ENCODE data around the gene PDE8B. TPM values are rescaled to one million over a fixed set of nuclear protein-coding genes. Genes with fewer than 3 reads are reported as not detected.
A peak's percentile ranks its signal among the peaks of the same experiment; 100 is the strongest.

The PDE8B gene
- total RNA-seq, 6 experiments from 2014 or later = 1.2 to 5.4 (median 2.4) TPM

GRCh38 chr5:77229887-77230286 lies 19.4 kb downstream of the PDE8B start:
- Histone ChIP-seq H3K27me3 (no peaks in the 10 kb centered on the region), H3K4me1 (peaks cover 0 to 2% (median 0%) of the 10 kb centered on the region in 4 donors), H3K27ac (no peak overlapping the region), H3K9me3 (no peaks in the 10 kb centered on the region), H3K36me3 (no peaks in the 10 kb centered on the region), H3K4me3 (no peak overlapping the region)
- ATAC-seq = no peak
- TF ChIP-seq, protein P1, sequence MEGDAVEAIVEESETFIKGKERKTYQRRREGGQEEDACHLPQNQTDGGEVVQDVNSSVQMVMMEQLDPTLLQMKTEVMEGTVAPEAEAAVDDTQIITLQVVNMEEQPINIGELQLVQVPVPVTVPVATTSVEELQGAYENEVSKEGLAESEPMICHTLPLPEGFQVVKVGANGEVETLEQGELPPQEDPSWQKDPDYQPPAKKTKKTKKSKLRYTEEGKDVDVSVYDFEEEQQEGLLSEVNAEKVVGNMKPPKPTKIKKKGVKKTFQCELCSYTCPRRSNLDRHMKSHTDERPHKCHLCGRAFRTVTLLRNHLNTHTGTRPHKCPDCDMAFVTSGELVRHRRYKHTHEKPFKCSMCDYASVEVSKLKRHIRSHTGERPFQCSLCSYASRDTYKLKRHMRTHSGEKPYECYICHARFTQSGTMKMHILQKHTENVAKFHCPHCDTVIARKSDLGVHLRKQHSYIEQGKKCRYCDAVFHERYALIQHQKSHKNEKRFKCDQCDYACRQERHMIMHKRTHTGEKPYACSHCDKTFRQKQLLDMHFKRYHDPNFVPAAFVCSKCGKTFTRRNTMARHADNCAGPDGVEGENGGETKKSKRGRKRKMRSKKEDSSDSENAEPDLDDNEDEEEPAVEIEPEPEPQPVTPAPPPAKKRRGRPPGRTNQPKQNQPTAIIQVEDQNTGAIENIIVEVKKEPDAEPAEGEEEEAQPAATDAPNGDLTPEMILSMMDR (IDR thresholded peaks at IDR 0.05) = no peak
- TF ChIP-seq POLR2A (IDR thresholded peaks at IDR 0.05) = no peak
- intact Hi-C loops (cut with DNase I) = no loop called here
- 85% methylated on average over 4 of the region's 4 CpGs for WGBS (ENCODE audit: insufficient coverage, low coverage, low lambda C conversion rate, missing lambda C conversion rate)
- DNase-seq = no peak

DNA sequence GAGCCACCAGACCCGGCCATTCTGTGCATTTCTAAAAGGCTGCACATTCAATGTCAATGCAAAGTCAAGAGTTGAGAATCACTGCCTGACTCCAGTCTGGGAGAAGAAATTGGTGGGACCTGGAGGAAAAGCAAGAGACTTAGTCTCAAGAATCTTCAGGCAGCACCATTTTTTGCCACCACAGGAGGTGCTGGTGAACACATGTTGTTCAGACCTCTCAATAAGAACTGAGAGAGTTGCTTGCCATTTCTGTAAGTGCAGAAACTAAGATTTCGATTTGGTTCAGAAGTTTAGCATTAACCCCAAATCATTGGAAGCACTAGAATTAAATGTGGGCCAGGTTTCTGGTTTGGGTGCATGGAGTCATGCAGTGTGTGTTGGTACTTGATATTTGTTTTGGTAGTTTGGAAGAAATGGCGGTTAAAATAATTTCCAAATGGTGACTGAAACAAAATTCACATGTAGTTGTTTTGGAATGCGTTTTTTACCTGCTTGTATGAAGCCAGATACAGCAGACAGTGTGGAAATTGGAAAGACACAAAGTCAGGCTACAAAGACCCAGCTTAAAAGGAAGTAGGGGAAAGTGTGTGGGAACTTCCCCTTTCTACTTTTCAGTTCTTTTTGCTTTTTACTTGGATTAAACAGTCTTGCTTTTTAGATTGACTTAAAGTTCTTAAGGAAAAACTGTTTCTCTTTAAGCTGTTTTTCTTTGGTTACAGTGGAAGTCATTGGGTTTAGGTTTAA lies 20.4 kb downstream of the PDE8B start:
- Histone ChIP-seq H3K36me3 (no peaks in the 10 kb centered on the region), H3K4me1 (no peaks in the 10 kb centered on the region), H3K4me3 (no peak overlapping the region), H3K27me3 (no peaks in the 10 kb centered on the region), H3K9me3 (no peaks in the 10 kb centered on the region), H3K27ac (no peak overlapping the region)
- DNase-seq (no peak), ATAC-seq (no peak)
- TF ChIP-seq POLR2A (IDR thresholded peaks at IDR 0.05) = no peak
- TF ChIP-seq, protein P1 (IDR thresholded peaks at IDR 0.05) = no peak
- WGBS (ENCODE audit: insufficient coverage, low coverage, low lambda C conversion rate, missing lambda C conversion rate) = 65% methylated on average over 4 of the region's 4 CpGs
- intact Hi-C loops (cut with DNase I) = no loop called here

DNA sequence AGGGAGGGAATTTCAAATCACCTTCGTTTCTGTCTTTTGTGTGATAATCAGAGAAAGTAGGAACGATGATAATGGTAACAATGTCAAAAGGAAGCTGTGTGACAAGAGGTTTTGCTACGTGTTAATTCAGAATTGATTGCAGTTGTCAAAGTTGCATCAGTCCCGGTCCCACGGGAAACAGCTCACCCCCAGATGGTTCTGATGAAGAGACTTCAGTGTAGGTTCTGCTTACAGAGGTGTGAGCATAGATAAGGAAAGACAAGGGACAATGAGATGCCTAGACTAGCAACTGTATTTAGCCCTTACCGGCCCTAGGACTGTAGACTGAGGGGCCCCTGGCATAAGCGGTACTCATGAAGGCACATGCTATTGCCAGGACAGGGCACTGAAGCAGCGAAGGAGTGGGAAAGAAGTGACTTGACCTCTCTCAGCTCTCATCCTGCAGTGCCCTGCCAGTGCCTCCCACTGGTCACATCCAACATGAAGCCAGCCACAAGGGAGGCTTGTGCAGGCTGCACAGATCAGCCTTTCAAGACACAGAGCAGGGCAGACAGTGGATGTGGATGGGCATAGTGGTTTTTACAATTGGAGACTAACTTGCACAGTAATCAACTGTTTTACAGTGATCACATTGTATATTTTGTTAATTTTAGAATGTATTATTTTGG lies 21.1 kb downstream of the PDE8B start:
- WGBS (ENCODE audit: insufficient coverage, low coverage, low lambda C conversion rate, missing lambda C conversion rate) = 32% methylated on average over 7 of the region's 8 CpGs
- H3K27me3 ChIP-seq = no peaks in the 10 kb centered on the region
- no peaks in the 10 kb centered on the region for H3K9me3 ChIP-seq
- intact Hi-C loops (cut with DNase I) = no loop called here
- ATAC-seq (peak in 1 of 4 donors; percentile 29), DNase-seq (no peak)
- no peaks in the 10 kb centered on the region for H3K36me3 ChIP-seq
- H3K27ac ChIP-seq = no peak overlapping the region
- no peak for TF ChIP-seq POLR2A (IDR thresholded peaks at IDR 0.05)
- TF ChIP-seq, protein P1 (IDR thresholded peaks at IDR 0.05) = no peak
- no peak overlapping the region for H3K4me3 ChIP-seq
- no peaks in the 10 kb centered on the region for H3K4me1 ChIP-seq

GRCh38 chr5:77232574-77233358 lies 22.3 kb downstream of the PDE8B start:
- TF ChIP-seq, protein P1 (IDR thresholded peaks at IDR 0.05) = no peak
- TF ChIP-seq POLR2A (IDR thresholded peaks at IDR 0.05) = no peak
- WGBS (ENCODE audit: insufficient coverage, low coverage, low lambda C conversion rate, missing lambda C conversion rate) = 75% methylated on average over 4 of the region's 6 CpGs
- intact Hi-C loops (cut with DNase I) = no loop called here
- peak; percentile 21 to 59 (median 39) for ATAC-seq
- Histone ChIP-seq H3K4me3 (no peak overlapping the region), H3K27me3 (no peaks in the 10 kb centered on the region), H3K4me1 (no peaks in the 10 kb centered on the region), H3K27ac (no peak overlapping the region), H3K36me3 (no peaks in the 10 kb centered on the region), H3K9me3 (no peaks in the 10 kb centered on the region)
- no peak for DNase-seq

All from right lobe of liver (tissue), 6 donors.